ENCODE results near the gene LYVE1.

The LYVE1 gene

GRCh38 chr11:10591741-10592140 lies 23.3 kb upstream of the LYVE1 start:
- intact Hi-C loops (cut with DNase I; ENCODE audit: low total_unique reads) = no loop called here
- H3K27ac ChIP-seq = peak overlapping the region; percentile 84 to 87
- TF ChIP-seq CTCF (IDR thresholded peaks at IDR 0.05) = no peak
- peaks cover 0 to 56% (median 22%) of the 10 kb centered on the region in 4 donors for H3K4me1 ChIP-seq
- H3K27me3 ChIP-seq = no peaks in the 10 kb centered on the region
- no peak for DNase-seq
- H3K36me3 ChIP-seq = peaks cover 41 to 61% (median 42%) of the 10 kb centered on the region in 3 donors
- H3K9me3 ChIP-seq = no peaks in the 10 kb centered on the region
- no peak overlapping the region for H3K4me3 ChIP-seq

GRCh38 chr11:10590218-10590915 lies 21.9 kb upstream of the LYVE1 start:
- Histone ChIP-seq H3K36me3 (peaks cover 35 to 58% (median 42%) of the 10 kb centered on the region in 3 donors), H3K27me3 (no peaks in the 10 kb centered on the region), H3K4me3 (no peak overlapping the region), H3K27ac (peak overlapping the region; percentile 84 to 87), H3K9me3 (no peaks in the 10 kb centered on the region), H3K4me1 (peaks cover 0 to 69% (median 31%) of the 10 kb centered on the region in 4 donors)
- intact Hi-C loops (cut with DNase I; ENCODE audit: low total_unique reads) = no loop called here
- TF ChIP-seq CTCF (IDR thresholded peaks at IDR 0.05) = no peak
- DNase-seq = no peak

GRCh38 chr11:10588904-10589303 lies 20.4 kb upstream of the LYVE1 start:
- Histone ChIP-seq H3K36me3 (peaks cover 31 to 58% (median 38%) of the 10 kb centered on the region in 3 donors), H3K9me3 (no peaks in the 10 kb centered on the region), H3K27ac (peak overlapping the region; percentile 84 to 87), H3K4me3 (no peak overlapping the region), H3K27me3 (no peaks in the 10 kb centered on the region), H3K4me1 (peaks cover 0 to 79% (median 33%) of the 10 kb centered on the region in 4 donors)
- intact Hi-C loops (cut with DNase I; ENCODE audit: low total_unique reads) = no loop called here
- no peak for DNase-seq
- TF ChIP-seq CTCF (IDR thresholded peaks at IDR 0.05) = no peak

- Histone ChIP-seq H3K9me3 (no peaks in the 10 kb centered on the region), H3K27me3 (no peaks in the 10 kb centered on the region), H3K4me1 (peaks cover 0 to 77% (median 32%) of the 10 kb centered on the region in 4 donors), H3K4me3 (no peak overlapping the region), H3K27ac (peak overlapping the region; percentile 84 to 87), H3K36me3 (peaks cover 23 to 61% (median 30%) of the 10 kb centered on the region in 3 donors)
- intact Hi-C loops (cut with DNase I; ENCODE audit: low total_unique reads) = no loop called here
- TF ChIP-seq CTCF (IDR thresholded peaks at IDR 0.05) = no peak
- no peak for DNase-seq
Observed at GRCh38 chr11:10587995-10588394, 19.5 kb upstream of the LYVE1 start.

GRCh38 chr11:10587388-10587787 lies 18.9 kb upstream of the LYVE1 start:
- H3K36me3 ChIP-seq = peaks cover 23 to 67% (median 33%) of the 10 kb centered on the region in 3 donors
- TF ChIP-seq CTCF (IDR thresholded peaks at IDR 0.05) = no peak
- no peak overlapping the region for H3K4me3 ChIP-seq
- no peaks in the 10 kb centered on the region for H3K9me3 ChIP-seq
- H3K27me3 ChIP-seq = no peaks in the 10 kb centered on the region
- H3K27ac ChIP-seq = peak overlapping the region; percentile 84 to 87
- DNase-seq = no peak
- H3K4me1 ChIP-seq = peaks cover 0 to 71% (median 29%) of the 10 kb centered on the region in 4 donors
- intact Hi-C loops (cut with DNase I; ENCODE audit: low total_unique reads) = no loop called here
